Glomerular endothelial cell (primary cell): Measurements from ENCODE around the gene CCDC73. TPM values are rescaled to one million over a fixed set of nuclear protein-coding genes. Genes with fewer than 3 reads are reported as not detected.
"Not testable (repeated sequence)": the region's sequence is repeated elsewhere in the genome, so short reads cannot be mapped to it uniquely, and the experiment has no call there.

Experiments
- DNase-seq: peaks from one replicate; pipeline ENCODE4 v3.0.0-alpha.2; 2011; ENCODE audit warnings: low read depth, low spot score; ENCODE audit errors: extremely low read depth
- total RNA-seq: library from RNA; depleted of rRNA; stranded (reverse); fragments of >200 nt; gene quantifications from 2 replicates; pipeline ENCODE4 v1.2.3, GENCODE V29; 2015

Gene CCDC73
- total RNA-seq, 1 donor from 2014 or later: not detected

DNA sequence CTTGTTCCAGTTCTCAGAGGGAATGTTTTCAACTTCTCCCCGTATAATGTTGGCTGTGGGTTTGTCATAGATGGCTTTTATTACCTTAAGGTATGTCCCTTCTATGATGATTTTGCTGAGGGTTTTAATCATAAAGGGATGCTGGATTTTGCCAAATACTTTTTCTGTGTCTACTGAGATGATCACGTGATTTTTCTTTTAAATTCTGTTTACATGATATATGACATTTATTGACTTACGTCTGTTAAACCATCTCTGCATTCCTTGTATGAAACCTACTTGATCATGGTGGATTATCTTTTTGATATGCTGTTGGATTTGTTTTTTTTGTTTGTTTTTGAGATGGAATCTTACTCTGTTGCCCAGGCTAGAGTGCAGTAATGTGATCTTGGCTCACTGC, 85.5 kb downstream of the CCDC73 start:
- not testable (repeated sequence) for DNase-seq

DNA sequence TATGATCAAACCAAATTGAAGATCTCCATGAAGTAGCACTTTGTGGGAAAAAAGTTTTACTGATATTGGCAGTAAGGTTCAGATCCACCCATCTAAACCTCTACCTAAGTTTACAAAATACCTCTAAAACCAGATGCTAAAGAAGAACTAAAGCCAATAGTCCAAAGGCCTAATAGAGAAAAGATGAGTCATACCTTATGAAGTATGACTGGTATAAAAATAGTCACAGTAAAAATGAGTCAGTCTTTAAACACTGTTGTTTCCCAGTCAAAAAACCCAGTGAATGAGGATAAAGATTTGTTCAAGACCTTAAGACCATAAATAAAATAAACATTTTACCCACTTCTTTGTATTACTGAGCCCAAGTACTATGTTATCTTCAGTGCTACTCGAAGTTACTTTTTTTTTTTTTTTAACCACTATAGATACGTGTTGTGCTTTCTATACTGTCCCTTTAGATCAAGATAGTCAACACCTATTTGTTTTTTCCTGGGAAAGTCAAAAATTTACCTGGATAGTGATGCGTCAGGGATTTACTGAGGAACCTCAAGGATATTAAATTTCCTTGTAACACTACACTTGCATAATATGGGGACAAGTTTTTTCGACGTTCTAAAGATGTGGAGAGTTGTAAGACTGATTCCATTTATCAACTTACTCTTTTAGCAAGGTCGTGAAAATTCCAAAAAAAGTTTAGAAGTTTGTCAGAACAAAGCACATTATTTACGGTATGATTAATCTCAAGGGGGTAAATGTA, 87.3 kb downstream of the CCDC73 start:
- DNase-seq: no peak

DNA sequence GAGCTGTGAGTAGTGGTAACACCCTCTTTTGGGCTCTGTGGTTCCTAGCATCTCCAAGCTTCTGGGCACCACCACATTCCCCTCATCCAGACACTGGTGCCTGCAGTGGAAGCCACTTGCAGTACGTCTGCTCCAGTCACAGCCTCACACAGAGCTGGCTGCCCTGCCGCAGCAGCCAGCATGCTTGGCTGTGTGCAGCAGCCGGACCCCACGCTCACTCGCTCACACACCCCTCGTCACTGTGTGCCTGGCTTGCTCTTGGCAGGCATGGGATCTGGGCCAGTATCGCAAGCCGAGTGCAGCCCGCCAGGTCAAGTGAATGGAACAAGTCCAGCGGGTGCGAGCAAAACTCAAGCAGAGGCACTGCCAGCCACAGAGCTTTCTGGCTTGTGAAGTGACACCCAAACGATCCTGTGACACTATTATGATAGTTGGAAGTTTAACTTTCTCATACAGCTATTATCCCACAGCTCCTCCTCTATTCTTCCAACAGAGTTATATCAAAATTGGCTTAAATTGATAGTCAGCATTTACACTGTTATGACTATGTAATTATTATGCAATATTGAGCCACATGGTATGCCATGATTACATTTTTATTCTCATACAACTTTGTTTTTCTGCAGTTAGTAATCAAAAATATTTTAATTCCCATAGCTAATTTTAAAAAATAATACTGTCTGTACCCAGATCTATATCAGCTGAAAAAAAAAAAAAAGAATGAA, 89.0 kb downstream of the CCDC73 start:
- DNase-seq: no peak

DNA sequence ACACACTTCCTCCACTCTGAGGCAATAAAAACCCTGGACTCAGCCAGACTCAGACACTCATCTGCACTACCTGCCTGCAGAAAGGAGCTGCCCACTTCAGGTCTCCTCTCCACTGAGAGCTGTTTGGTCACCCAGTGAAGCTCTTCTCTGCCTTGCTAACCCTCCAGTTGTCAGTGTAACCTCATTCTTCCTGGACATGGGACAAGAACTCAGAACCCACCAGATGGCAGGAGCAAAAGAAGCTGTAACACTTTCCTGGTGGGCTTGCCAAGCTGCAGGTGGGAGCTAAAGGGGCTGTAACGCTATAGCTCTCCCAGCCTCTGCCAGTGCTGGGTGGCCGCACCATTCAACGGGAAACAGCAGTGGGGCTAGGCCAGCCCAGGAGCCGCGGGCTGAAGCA, 89.7 kb downstream of the CCDC73 start:
- DNase-seq: no peak

DNA sequence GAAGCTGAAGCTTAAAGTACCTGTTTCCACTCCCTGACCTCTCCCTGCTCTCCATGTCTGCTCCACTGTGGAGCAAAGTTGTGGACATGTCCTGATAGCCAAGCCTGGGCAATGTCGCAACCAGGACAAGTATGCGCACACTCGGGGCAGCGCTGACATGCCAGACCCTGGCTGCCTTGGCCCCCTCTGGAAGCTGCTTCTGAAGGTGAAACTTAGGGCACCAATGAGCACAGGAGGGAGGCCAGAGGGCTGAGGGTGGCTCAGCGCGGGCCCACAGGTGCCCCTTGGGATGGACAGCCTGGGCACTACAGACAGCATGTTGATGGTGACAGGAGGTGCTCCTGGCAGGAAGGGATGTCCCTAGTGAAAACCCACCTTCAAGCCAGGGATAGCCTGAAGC, 90.2 kb downstream of the CCDC73 start:
- no peak for DNase-seq

DNA sequence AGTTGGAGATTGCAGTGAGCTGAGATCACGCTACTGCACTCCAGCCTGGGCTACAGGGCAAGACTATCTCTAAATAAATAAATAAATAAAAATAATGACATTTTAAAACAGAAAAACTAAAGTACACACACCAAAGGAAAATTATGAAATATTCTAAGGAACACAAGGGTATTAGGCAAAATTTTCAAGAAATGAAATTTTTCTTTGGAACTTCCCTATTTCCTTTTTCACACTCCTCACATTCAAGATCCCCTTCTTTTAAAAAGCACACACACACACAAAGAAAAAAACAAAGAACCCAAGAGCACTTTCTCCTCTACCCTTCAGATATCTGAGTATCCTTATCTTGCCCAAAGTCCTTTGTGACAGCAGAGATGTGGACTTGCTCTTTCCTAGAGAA, 92.8 kb downstream of the CCDC73 start:
- no peak for DNase-seq

DNA sequence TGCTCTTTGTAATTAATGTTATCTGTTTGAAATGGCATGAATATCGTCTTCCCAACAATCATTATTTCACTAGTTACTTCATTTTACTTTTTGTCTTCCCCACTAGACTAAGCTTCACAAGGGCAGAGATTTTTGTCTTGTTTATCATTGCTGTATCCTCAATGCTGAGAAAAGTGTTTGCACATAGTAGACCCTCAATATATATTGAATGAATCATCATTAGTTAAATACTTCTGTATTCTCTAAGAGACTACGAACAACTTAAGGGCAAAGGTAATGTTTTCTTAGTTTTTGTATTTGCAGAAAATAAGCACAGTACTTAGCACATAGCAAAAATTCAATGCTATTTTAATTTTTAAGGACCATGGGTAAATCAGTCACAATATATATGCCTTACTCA, 95.9 kb downstream of the CCDC73 start:
- DNase-seq: no peak

DNA sequence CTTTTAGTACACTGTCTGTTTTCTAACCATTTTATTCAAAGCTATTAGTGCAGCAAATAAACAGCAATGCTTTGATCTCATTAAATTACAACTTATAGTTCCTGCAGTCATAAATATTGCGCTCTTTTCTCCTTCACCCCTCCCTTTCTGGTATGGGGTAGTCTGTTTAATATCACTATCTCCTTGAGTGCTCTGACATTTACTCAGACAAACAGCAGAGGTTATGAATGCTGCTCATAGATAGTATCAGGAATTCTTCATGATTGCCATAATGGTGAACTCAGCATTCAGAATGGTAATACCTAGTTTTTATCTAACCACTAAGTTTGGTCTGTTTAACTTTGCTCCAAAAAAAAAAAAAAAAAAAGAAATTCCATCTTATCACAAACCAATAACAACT, 123.4 kb downstream of the CCDC73 start:
- DNase-seq: no peak

DNA sequence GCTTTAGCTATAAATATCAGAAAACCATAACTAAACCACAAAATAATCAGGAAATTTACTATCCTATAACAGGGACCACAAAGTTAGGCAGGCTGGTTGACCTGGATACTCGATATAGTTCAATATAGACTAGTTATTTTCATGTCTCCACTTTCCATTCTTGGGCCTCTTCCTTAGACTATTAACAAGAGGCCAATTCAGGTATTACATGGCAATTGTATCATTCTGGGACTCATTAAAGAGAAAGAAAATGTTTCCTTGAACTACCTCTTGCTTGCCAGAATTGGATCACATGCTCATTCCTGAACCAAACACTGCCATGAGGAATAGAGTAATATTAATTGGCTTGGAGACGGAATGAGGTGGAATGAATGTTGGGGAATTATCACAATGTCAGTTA, 134.8 kb downstream of the CCDC73 start:
- DNase-seq: no peak

DNA sequence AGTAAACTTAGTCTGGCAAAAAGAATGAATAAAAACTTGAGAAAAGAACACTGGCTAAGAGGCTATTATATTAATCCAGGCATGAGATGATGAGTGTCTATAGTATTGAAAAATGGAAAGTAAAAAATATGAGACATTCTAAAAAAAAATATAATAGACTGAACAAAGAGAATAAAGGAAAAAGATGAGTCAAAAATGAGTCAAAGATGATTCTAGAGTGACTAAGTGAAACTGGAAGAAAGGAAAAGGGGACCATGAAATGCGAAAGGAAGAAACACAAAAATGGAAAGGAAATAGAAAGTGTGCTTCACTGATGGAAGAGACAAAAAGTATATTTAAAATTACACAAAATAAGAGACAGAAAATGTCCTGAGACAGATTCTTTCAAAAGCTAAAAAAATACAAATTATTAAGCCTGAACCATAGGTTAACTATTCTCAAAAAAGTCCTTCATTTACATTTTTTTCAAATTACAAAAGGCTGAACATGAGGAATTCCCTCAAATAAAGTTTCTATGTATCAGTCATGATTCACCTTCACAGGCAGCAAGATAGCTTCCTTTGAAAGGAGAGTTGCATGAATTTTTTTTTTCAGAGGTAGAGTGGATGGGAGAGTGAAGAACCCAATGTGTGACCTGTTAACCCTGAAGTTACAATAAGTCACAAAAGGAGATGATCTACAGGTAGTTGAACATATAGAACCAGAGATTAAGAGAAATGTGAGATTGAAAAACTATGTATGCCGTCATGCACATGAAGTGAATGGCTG, 135.6 kb downstream of the CCDC73 start:
- no peak for DNase-seq

DNA sequence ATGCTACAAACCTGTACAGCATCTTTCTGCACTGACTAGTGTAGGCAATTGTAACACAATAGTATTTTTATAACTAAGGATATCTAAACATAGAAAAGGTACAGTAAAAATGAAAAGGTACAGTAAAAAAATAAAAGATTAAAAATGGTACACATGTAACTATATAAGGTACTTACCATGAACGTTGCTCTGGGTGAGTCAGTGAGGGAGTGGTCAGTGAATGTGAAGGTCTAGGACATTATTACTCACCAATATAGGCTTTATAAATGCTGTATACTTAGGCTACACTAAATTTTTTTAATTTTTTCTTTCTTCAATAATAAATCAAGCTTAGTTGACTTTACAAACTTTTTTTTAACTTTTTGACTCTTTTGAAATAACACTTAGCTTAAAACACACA, 150.9 kb downstream of the CCDC73 start:
- DNase-seq: no peak

DNA sequence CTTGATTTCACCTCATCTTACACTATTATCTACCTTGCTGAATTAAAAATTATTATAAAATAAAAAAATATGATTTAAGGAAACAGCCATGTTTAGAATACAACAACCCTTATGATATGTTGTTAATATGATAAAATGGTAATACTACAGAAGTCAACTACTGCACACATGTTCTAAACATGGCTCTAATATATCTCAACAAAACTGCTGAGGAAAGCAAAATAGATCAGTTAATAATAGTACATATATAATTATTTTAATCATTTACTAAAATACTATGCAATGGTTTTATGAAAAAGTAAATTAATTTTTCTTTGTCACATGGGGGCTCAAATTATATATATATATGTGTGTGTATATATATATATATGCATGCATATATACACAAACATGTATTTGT, 153.1 kb downstream of the CCDC73 start:
- no peak for DNase-seq

DNA sequence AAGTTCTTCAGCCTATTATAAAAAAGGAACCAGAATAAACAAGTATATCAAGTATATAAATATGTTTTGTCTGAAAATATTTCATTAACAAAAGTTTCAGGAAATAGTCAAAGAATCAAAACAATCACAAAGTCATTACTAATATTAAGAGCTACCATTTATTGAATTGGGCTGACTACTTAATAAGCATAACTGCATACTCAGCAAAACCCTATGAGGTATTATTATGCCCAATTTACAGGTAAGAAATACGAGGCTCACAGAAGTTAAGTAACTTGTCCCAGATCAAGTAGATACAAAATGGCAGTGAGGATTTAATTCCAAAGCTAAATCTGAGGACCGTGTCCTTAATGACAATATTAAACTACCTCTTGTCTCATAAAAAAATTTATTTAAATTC, 158.6 kb downstream of the CCDC73 start:
- DNase-seq: no peak

DNA sequence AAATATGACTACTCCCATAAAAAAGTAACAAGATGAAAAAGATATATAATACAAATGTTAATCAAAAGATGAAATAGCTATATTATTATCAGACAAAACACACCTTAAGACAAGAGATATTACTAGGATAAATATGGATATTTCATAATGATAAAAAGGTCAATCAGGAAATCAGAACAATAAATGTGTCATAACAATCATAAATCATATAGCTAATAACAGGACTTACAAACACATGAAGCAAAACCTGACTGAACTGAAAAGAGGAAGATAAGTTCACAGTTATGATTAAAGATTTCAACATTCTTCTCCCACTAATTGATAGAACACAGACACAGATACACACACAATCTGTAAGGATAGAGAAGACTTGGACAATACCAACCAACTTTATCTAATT, 163.6 kb downstream of the CCDC73 start:
- no peak for DNase-seq

DNA sequence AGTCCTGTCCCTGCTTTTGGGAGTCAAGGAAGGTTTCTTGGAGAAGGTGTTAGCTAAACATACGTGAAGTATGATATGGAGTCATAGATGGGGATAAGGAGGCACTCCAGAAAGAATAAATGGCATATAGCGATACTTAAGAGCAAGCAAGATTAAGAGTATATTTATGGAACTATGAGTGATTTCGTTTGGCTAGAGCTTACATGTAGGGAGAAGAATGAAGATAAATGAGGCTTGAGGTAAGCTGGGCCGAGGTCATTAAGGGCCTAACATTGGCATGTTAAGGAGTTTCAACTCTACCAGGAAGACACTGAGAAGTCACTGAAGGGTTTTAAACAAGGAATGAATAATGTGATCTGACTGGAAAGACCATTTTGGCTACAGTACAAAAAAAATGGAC, 177.6 kb downstream of the CCDC73 start:
- DNase-seq: no peak

DNA sequence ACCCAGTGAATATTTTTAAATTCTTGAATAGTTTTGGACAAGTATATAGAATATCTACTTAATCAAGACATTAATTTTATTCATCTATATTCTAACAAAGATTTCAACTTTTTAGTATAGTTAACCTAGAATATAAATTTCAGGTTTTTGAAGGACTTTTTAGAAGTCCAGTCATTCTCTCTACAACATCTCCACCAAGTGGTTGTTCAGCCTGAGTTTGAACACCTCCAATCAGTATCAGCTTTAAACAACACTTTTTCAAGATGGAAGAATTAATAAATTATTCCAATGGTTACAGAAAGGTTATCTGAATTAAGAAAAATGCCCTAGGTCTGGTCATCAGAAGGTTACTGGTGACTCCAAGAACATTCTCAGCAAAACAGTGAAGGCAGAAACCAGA, 179.0 kb downstream of the CCDC73 start:
- DNase-seq: no peak

DNA sequence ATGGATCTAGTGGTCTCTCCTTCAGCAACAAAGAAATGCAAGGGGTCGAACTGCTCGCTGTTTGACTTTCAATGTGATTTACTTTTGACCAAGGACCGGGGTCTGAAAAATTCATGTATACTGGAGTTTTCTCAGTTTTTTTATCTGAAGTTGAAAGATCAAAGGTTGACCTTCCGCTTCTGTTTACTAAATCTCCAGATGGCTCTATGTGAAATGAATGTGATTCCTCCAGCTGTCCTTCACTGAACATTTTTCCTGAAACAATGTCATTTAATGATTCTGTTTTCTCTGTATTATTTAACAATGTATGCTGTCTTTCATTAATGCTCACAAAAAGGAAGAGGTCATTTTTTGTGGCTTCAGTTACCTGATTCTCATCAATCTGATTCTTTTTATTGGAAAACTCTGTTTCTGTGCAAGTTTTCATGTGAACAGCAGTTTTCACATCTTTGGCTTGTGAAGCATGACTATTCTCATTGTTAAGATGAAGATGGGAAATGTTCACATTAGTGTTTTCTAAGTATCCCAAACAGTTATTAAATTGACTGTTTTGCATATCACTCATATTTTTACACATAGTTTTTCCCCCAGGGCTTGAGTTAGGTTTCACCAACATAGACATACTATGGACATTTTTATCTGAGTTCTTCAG, 180.8 kb downstream of the CCDC73 start:
- no peak for DNase-seq

DNA sequence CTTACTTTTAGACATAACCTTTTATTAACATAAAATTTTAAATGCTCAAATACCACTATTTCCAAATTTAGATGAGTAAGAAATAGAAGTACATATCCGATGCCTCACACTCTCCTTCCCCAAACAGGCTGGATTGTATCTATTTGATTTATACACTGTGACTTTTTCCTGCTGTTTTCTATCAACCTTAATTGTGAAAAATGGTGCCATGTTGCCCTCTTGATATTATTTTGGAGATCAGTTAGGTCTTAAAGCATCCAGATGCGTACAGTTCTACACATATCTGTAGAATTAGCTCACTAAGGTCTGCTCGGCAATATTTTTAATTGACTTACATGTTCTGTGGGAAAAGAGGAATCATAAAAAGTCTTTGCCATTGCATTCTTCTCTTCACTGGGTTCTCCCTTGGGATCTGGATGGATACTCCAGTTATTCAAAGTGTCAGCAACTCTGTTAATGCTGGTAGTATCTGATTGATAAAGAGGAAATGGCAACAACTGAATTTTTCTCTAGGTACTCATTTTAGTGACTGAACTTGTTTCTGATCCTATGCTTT, 183.6 kb downstream of the CCDC73 start:
- DNase-seq: no peak

DNA sequence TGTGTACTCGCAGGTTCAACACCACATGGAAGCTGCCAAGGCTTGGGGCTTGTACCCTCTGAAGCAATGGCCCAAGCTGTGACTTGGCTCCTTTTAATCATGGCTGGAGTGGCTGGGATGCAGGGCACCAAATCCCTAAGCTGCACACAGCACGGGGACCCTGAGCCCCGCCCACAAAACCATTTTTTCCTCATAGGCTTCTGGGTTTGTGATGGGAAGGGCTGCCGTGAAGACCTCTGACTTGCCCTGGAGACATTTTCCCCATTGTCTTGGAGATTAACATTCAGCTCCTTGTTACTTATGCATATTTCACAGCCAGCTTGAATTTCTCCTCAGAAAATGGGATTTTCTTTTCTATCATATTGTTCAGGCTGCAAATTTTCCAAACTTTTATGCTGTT, 185.6 kb downstream of the CCDC73 start:
- not testable (repeated sequence) for DNase-seq

DNA sequence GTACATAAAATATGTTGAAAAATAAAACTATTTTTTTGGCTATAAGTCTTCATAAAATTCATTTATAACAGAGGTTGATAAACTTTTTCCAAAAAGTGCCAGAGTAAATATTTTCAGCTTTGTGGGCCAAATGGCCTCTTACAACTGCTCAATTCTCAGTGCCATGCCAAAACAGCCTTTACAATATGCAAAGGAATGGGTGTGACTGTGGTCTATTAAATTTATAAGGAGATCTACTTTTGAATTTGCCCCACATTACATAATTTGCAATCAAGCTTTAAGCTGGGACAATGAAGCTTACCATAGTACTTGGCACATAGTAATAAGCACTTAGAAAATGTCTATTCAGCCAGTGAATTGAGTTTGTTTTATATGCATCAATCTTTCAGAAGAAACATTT, 188.2 kb downstream of the CCDC73 start:
- no peak for DNase-seq
